ENCODE measurements around the gene SIRT3. TPM values are rescaled to one million over a fixed set of nuclear protein-coding genes. Genes with fewer than 3 reads are reported as not detected.
"Not testable (repeated sequence)": the region's sequence is repeated elsewhere in the genome, so short reads cannot be mapped to it uniquely, and the experiment has no call there.

Gene SIRT3
- total RNA-seq, 1 donor = 6.2 TPM

- no peaks in the 10 kb centered on the region for H3K27me3 ChIP-seq (ENCODE audit: insufficient read depth, low read length)
- H3K4me1 ChIP-seq (ENCODE audit: insufficient read depth, low read length) = peaks cover 24% of the 10 kb centered on the region
- H3K4me3 ChIP-seq (ENCODE audit: low read length) = peak within 1 kb of the TSS; percentile 81
- no peaks in the 10 kb centered on the region for H3K9me3 ChIP-seq (ENCODE audit: low read depth, low read length)
Measured at GRCh38 chr11:236774-237767, 929 bp upstream of the SIRT3 start, which contains the start of gene PSMD13. Gene PSMD13, plus strand, starts transcription at chr11:236976. Its CDS starts 74 bp downstream, at chr11:237050.

- Histone ChIP-seq H3K27me3 (ENCODE audit: insufficient read depth, low read length) (no peaks in the 10 kb centered on the region), H3K9me3 (ENCODE audit: low read depth, low read length) (no peaks in the 10 kb centered on the region), H3K4me1 (ENCODE audit: insufficient read depth, low read length) (peaks cover 22% of the 10 kb centered on the region), H3K4me3 (ENCODE audit: low read length) (peak overlapping the region; percentile 65)
Measured at GRCh38 chr11:235609-235996, 539 bp downstream of the SIRT3 start.

GRCh38 chr11:235180-235579 lies 962 bp downstream of the SIRT3 start:
- H3K4me3 ChIP-seq (ENCODE audit: low read length) = no peak overlapping the region
- peaks cover 22% of the 10 kb centered on the region for H3K4me1 ChIP-seq (ENCODE audit: insufficient read depth, low read length)
- no peaks in the 10 kb centered on the region for H3K9me3 ChIP-seq (ENCODE audit: low read depth, low read length)

GRCh38 chr11:232783-233565 lies 3.2 kb downstream of the SIRT3 start:
- H3K4me1 ChIP-seq (ENCODE audit: insufficient read depth, low read length) = peaks cover 16% of the 10 kb centered on the region
- no peaks in the 10 kb centered on the region for H3K9me3 ChIP-seq (ENCODE audit: low read depth, low read length)
- no peak overlapping the region for H3K4me3 ChIP-seq (ENCODE audit: low read length)
- no peaks in the 10 kb centered on the region for H3K27me3 ChIP-seq (ENCODE audit: insufficient read depth, low read length)

More at GRCh38 chr11:235180-235579, 962 bp downstream of the SIRT3 start:
- no peaks in the 10 kb centered on the region for H3K27me3 ChIP-seq (ENCODE audit: insufficient read depth, low read length)

- no peaks in the 10 kb centered on the region for H3K27me3 ChIP-seq (ENCODE audit: insufficient read depth, low read length)
- peaks cover 4% of the 10 kb centered on the region for H3K4me1 ChIP-seq (ENCODE audit: insufficient read depth, low read length)
- no peaks in the 10 kb centered on the region for H3K9me3 ChIP-seq (ENCODE audit: low read depth, low read length)
- no peak overlapping the region for H3K4me3 ChIP-seq (ENCODE audit: low read length)
Measured at GRCh38 chr11:230431-230830, 5.7 kb downstream of the SIRT3 start.

GRCh38 chr11:227824-228379 lies 8.2 kb downstream of the SIRT3 start:
- H3K4me1 ChIP-seq (ENCODE audit: insufficient read depth, low read length) = no peaks in the 10 kb centered on the region
- H3K4me3 ChIP-seq (ENCODE audit: low read length) = no peak overlapping the region
- H3K27me3 ChIP-seq (ENCODE audit: insufficient read depth, low read length) = no peaks in the 10 kb centered on the region
- no peaks in the 10 kb centered on the region for H3K9me3 ChIP-seq (ENCODE audit: low read depth, low read length)

- H3K9me3 ChIP-seq (ENCODE audit: low read depth, low read length) = no peaks in the 10 kb centered on the region
- no peaks in the 10 kb centered on the region for H3K27me3 ChIP-seq (ENCODE audit: insufficient read depth, low read length)
- no peak overlapping the region for H3K4me3 ChIP-seq (ENCODE audit: low read length)
- H3K4me1 ChIP-seq (ENCODE audit: insufficient read depth, low read length) = no peaks in the 10 kb centered on the region
Measured at GRCh38 chr11:225734-226453, 10.2 kb downstream of the SIRT3 start.

GRCh38 chr11:224424-224823 lies 11.7 kb downstream of the SIRT3 start:
- no peaks in the 10 kb centered on the region for H3K9me3 ChIP-seq (ENCODE audit: low read depth, low read length)
- no peaks in the 10 kb centered on the region for H3K27me3 ChIP-seq (ENCODE audit: insufficient read depth, low read length)
- H3K4me1 ChIP-seq (ENCODE audit: insufficient read depth, low read length) = no peaks in the 10 kb centered on the region
- H3K4me3 ChIP-seq (ENCODE audit: low read length) = no peak overlapping the region

- H3K4me3 ChIP-seq (ENCODE audit: low read length) = no peak overlapping the region
- no peaks in the 10 kb centered on the region for H3K9me3 ChIP-seq (ENCODE audit: low read depth, low read length)
- H3K4me1 ChIP-seq (ENCODE audit: insufficient read depth, low read length) = no peaks in the 10 kb centered on the region
- no peaks in the 10 kb centered on the region for H3K27me3 ChIP-seq (ENCODE audit: insufficient read depth, low read length)
Measured at GRCh38 chr11:223884-224283, 12.3 kb downstream of the SIRT3 start.

- Histone ChIP-seq H3K4me1 (ENCODE audit: insufficient read depth, low read length) (no peaks in the 10 kb centered on the region), H3K4me3 (ENCODE audit: low read length) (no peak overlapping the region), H3K27me3 (ENCODE audit: insufficient read depth, low read length) (no peaks in the 10 kb centered on the region), H3K9me3 (ENCODE audit: low read depth, low read length) (no peaks in the 10 kb centered on the region)
Measured at GRCh38 chr11:223026-223789, 12.9 kb downstream of the SIRT3 start.

- no peaks in the 10 kb centered on the region for H3K4me1 ChIP-seq (ENCODE audit: insufficient read depth, low read length)
- no peaks in the 10 kb centered on the region for H3K9me3 ChIP-seq (ENCODE audit: low read depth, low read length)
- no peak overlapping the region for H3K4me3 ChIP-seq (ENCODE audit: low read length)
- no peaks in the 10 kb centered on the region for H3K27me3 ChIP-seq (ENCODE audit: insufficient read depth, low read length)
Measured at GRCh38 chr11:221998-222789, 13.9 kb downstream of the SIRT3 start.

GRCh38 chr11:221539-221938 lies 14.6 kb downstream of the SIRT3 start:
- Histone ChIP-seq H3K27me3 (ENCODE audit: insufficient read depth, low read length) (no peaks in the 10 kb centered on the region), H3K9me3 (ENCODE audit: low read depth, low read length) (no peaks in the 10 kb centered on the region), H3K4me1 (ENCODE audit: insufficient read depth, low read length) (no peaks in the 10 kb centered on the region), H3K4me3 (ENCODE audit: low read length) (no peak overlapping the region)

- not testable (repeated sequence) for H3K9me3 ChIP-seq (ENCODE audit: low read depth, low read length); H3K4me3 ChIP-seq (ENCODE audit: low read length); H3K4me1 ChIP-seq (ENCODE audit: insufficient read depth, low read length); H3K27me3 ChIP-seq (ENCODE audit: insufficient read depth, low read length)
Measured at GRCh38 chr11:220641-221215, 15.4 kb downstream of the SIRT3 start.

Data from mononuclear cell (primary cell).